ENCODE measurements around the gene TCTN3.

Gene TCTN3

GRCh38 chr10:95698415-95698814, 4.7 kb upstream of the TCTN3 start:
- POLR2A ChIA-PET, result no interaction called here
- H3K4me1 ChIP-seq (ENCODE audit: control insufficient read depth, insufficient read depth, low read length), result no peaks in the 10 kb centered on the region
- CTCF ChIA-PET, result interaction anchor here (7.5 kb wide), 1 partner anchor 144 kb away, joined by 220 read pairs; no protein-coding TSS in a partner anchor
- no peak overlapping the region for H3K4me3 ChIP-seq (ENCODE audit: low read depth, low read length)
- H3K36me3 ChIP-seq (ENCODE audit: control insufficient read depth in 2 of 2, insufficient read depth in 1 of 2, low read length in 2 of 2), result no peaks in the 10 kb centered on the region
- H3K27ac ChIP-seq (ENCODE audit: extremely low read depth, low read depth, low read length), result no peak overlapping the region
- H3K9me3 ChIP-seq (ENCODE audit: control insufficient read depth, insufficient read depth, low read depth, low read length), result no peaks in the 10 kb centered on the region
- no peak for TF ChIP-seq AEBP2 (tag by site-specific recombination; IDR thresholded peaks at IDR 0.05; ENCODE audit: borderline replicate concordance)
- TF ChIP-seq ZNF585B (tag by site-specific recombination; IDR thresholded peaks at IDR 0.05), result peak; percentile 90

DNA sequence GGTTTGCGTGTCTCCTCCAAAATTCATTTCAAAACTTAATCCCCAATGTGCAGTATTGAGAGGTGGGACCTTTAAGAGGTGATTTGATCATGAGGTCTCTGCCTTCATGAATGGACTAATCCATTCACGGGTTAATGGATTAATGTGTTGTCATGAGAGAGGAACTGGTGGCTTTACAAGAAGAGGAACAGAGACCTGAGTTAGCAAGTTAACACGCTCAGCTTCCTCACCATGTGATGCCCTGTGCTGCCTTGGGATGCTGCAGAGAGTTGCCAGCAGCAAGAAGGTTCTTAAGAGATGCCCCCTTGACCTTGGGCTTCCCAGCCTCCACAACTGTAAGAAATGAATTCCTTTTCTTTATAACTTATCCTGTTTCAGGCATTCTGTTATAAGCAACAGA, 3.7 kb upstream of the TCTN3 start:
- peaks cover under 1% of the 10 kb centered on the region; the same call in 1 of the 2 replicates for H3K4me1 ChIP-seq (ENCODE audit: control insufficient read depth, insufficient read depth, low read length)
- no peaks in the 10 kb centered on the region for H3K9me3 ChIP-seq (ENCODE audit: control insufficient read depth, insufficient read depth, low read depth, low read length)
- no peak overlapping the region for H3K4me3 ChIP-seq (ENCODE audit: low read depth, low read length)
- no peak overlapping the region for H3K27ac ChIP-seq (ENCODE audit: extremely low read depth, low read depth, low read length)
- TF ChIP-seq KLF8 (tag by site-specific recombination; IDR thresholded peaks at IDR 0.05), result no peak
- TF ChIP-seq ZNF133 (tag by site-specific recombination; IDR thresholded peaks at IDR 0.05), result no peak
- no peak for TF ChIP-seq ZFP69B (tag by site-specific recombination; IDR thresholded peaks at IDR 0.05)
- TF ChIP-seq ZNF670 (tag by site-specific recombination; IDR thresholded peaks at IDR 0.05; ENCODE audit: low read depth), result no peak
- POLR2A ChIA-PET, result no interaction called here
- H3K36me3 ChIP-seq (ENCODE audit: control insufficient read depth in 2 of 2, insufficient read depth in 1 of 2, low read length in 2 of 2), result peaks cover 0 to under 1% of the 10 kb centered on the region in 2 experiments; a peak in 1 of 3 replicates
- CTCF ChIA-PET, result interaction anchor here (7.5 kb wide), 1 partner anchor 145 kb away, joined by 220 read pairs; no protein-coding TSS in a partner anchor

DNA sequence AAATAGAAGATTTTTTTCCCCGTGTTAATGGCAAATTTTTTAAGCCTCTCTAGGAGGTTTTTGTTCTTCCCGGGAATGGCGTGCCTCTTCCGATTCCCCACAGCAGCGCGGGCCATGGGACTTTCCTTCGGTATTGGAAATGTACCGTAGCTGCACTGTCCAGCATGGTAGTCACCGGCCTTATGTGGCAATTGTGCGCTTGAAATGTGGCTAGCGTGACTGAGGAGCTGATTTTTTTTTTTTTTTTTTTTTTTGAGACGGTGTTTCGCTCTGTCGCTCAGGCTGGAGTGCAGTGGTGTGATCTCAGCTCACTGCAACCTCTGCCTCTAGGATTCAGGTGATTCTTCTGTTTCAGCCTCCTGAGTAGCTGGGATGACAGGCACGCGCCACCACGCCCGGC, 938 bp upstream of the TCTN3 start:
- TF ChIP-seq ZIC2 (tag by site-specific recombination; IDR thresholded peaks at IDR 0.05), result no peak
- no peak for TF ChIP-seq FEZF1 (tag by site-specific recombination; IDR thresholded peaks at IDR 0.05)
- TF ChIP-seq ZNF488 (tag by site-specific recombination; IDR thresholded peaks at IDR 0.05), result no peak
- no peak for TF ChIP-seq ZNF133 (tag by site-specific recombination; IDR thresholded peaks at IDR 0.05)
- no peak for TF ChIP-seq KLF7 (tag by site-specific recombination; IDR thresholded peaks at IDR 0.05; ENCODE audit: borderline replicate concordance)
- TF ChIP-seq ZBTB7A (tag by site-specific recombination; IDR thresholded peaks at IDR 0.05; ENCODE audit: low read depth), result no peak
- no peak for TF ChIP-seq ZNF19 (tag by site-specific recombination; IDR thresholded peaks at IDR 0.05; ENCODE audit: low read depth)
- TF ChIP-seq REST (tag by site-specific recombination; IDR thresholded peaks at IDR 0.05), result no peak
- TF ChIP-seq ZNF544 (tag by site-specific recombination; IDR thresholded peaks at IDR 0.05), result no peak
- no peak for TF ChIP-seq ZNF155 (tag by site-specific recombination; IDR thresholded peaks at IDR 0.05)
- TF ChIP-seq ZNF423 (tag by site-specific recombination; IDR thresholded peaks at IDR 0.05), result no peak
- TF ChIP-seq ZNF394 (tag by site-specific recombination; IDR thresholded peaks at IDR 0.05; ENCODE audit: borderline replicate concordance), result no peak
- TF ChIP-seq ZNF660 (tag by site-specific recombination; IDR thresholded peaks at IDR 0.05), result no peak
- Histone ChIP-seq H3K36me3 (ENCODE audit: control insufficient read depth in 2 of 2, insufficient read depth in 1 of 2, low read length in 2 of 2) (peaks cover 23 to 26% of the 10 kb centered on the region in 2 experiments), H3K4me3 (ENCODE audit: low read depth, low read length) (no peak overlapping the region), H3K27ac (ENCODE audit: extremely low read depth, low read depth, low read length) (no peak overlapping the region), H3K4me1 (ENCODE audit: control insufficient read depth, insufficient read depth, low read length) (peaks cover 5% of the 10 kb centered on the region; the same call in 1 of the 2 replicates), H3K9me3 (ENCODE audit: control insufficient read depth, insufficient read depth, low read depth, low read length) (no peaks in the 10 kb centered on the region)
- ChIA-PET CTCF (interaction anchor here (0.6 to 7.5 kb wide), 26 partner anchors 8 to 1541 kb away, joined by 3 to 220 read pairs (median 6); partner anchors contain the start of gene CC2D2B), POLR2A (interaction anchor here (1.0 kb wide), 1 partner anchor 535 kb away, joined by 4 read pairs; no protein-coding TSS in a partner anchor)

All from HEK293 (cell line).